K562 (cell line): ENCODE measurements around the gene DIPK1A. TPM values are rescaled to one million over a fixed set of nuclear protein-coding genes. Genes with fewer than 3 reads are reported as not detected.

Source experiments
- ARID1B ChIP-seq: fragments of 450-650 bp; IDR thresholded peaks from 2 replicates; pipeline ENCODE4 v1.6.1; 2016; ENCODE audit warnings: antibody characterized with exemption, mild to moderate bottlenecking, inconsistent platforms
- GABPB1 ChIP-seq: sonication (generic); formaldehyde crosslinking; IDR thresholded peaks from 2 replicates; pipeline ENCODE4 v1.8.0; 2022; ENCODE audit warnings: mild to moderate bottlenecking, missing genetic modification reagents
- GATA2 ChIP-seq: sonication (generic); formaldehyde crosslinking; IDR thresholded peaks from 2 replicates; pipeline ENCODE4 v1.4.0; 2020; ENCODE audit warnings: mild to moderate bottlenecking, missing genetic modification reagents
- MGA ChIP-seq: fragments of 450-650 bp; IDR thresholded peaks from 2 replicates; pipeline ENCODE4 v1.6.1; 2016; ENCODE audit warnings: mild to moderate bottlenecking, moderate library complexity
- NEUROD1 ChIP-seq: fragments of 150-350 bp; IDR thresholded peaks from 2 replicates; pipeline ENCODE4 v1.6.1; 2014; ENCODE audit warnings: borderline replicate concordance, low read length, low read depth; ENCODE audit not compliant: partially characterized antibody
- PML ChIP-seq: IDR thresholded peaks from 2 replicates; pipeline ENCODE4 v1.6.1; 2012; ENCODE audit warnings: low read length, inconsistent platforms
- SP1 ChIP-seq: sonication (generic); formaldehyde crosslinking; IDR thresholded peaks from 2 replicates; pipeline ENCODE4 v1.8.1; 2022; ENCODE audit warnings: mild to moderate bottlenecking, missing genetic modification reagents
- polyA plus RNA-seq, 8 experiments: library from polyadenylated mRNA; depleted of rRNA in 4 of 8; stranded (reverse) in 5 of 8; unstranded in 3 of 8; fragments of >200 nt; fragmentation: Nextera tagmentation in 2 of 8; fragmentation: Illumina TruSeq in 1 of 8; extraction: Ambion mirVana in 2 of 8; extraction: Trizol in 1 of 8; gene quantifications; 2 replicates each; pipeline versions ENCODE4 v1.2.1 to v1.2.3, GENCODE V29; 2011 to 2014; ENCODE audit warnings: inconsistent platforms in 1 of 8, missing spikeins in 1 of 8
- total RNA-seq, 7 experiments: library from RNA; depleted of rRNA in 6 of 7; stranded (reverse); fragments of >200 nt in 6 of 7; fragmentation: Illumina TruSeq in 2 of 7; extraction: Trizol in 2 of 7; gene quantifications; 2 replicates each; pipeline versions ENCODE4 v1.2.1 to v1.2.3, GENCODE V29; 2011 to 2021; ENCODE audit warnings: low replicate concordance in 1 of 7
- TF ChIP-seq, protein P1 (sequence below): sonication (generic); formaldehyde crosslinking; IDR thresholded peaks from 2 replicates; pipeline ENCODE4 v1.8.0; 2023; ENCODE audit warnings: missing genetic modification reagents, mild to moderate bottlenecking, borderline replicate concordance

DIPK1A gene
- total and polyA plus RNA-seq, 9 of the 15 experiments (the other 6 are each of a cell fraction or from before 2014, with no cell fraction given) = 0.54 to 2.5 (median 1.3) TPM

GRCh38 chr1:92961131-92961895, at the start of gene DIPK1A (continued):
- TF ChIP-seq MGA (no peak), PML (peak; percentile 14; the same call in 1 of the 2 replicates), NEUROD1 (no peak), ARID1B (no peak), GATA2 (CRISPR knock-in tag) (no peak), GABPB1 (no peak), SP1 (CRISPR knock-in tag) (no peak)
- TF ChIP-seq, protein P1, sequence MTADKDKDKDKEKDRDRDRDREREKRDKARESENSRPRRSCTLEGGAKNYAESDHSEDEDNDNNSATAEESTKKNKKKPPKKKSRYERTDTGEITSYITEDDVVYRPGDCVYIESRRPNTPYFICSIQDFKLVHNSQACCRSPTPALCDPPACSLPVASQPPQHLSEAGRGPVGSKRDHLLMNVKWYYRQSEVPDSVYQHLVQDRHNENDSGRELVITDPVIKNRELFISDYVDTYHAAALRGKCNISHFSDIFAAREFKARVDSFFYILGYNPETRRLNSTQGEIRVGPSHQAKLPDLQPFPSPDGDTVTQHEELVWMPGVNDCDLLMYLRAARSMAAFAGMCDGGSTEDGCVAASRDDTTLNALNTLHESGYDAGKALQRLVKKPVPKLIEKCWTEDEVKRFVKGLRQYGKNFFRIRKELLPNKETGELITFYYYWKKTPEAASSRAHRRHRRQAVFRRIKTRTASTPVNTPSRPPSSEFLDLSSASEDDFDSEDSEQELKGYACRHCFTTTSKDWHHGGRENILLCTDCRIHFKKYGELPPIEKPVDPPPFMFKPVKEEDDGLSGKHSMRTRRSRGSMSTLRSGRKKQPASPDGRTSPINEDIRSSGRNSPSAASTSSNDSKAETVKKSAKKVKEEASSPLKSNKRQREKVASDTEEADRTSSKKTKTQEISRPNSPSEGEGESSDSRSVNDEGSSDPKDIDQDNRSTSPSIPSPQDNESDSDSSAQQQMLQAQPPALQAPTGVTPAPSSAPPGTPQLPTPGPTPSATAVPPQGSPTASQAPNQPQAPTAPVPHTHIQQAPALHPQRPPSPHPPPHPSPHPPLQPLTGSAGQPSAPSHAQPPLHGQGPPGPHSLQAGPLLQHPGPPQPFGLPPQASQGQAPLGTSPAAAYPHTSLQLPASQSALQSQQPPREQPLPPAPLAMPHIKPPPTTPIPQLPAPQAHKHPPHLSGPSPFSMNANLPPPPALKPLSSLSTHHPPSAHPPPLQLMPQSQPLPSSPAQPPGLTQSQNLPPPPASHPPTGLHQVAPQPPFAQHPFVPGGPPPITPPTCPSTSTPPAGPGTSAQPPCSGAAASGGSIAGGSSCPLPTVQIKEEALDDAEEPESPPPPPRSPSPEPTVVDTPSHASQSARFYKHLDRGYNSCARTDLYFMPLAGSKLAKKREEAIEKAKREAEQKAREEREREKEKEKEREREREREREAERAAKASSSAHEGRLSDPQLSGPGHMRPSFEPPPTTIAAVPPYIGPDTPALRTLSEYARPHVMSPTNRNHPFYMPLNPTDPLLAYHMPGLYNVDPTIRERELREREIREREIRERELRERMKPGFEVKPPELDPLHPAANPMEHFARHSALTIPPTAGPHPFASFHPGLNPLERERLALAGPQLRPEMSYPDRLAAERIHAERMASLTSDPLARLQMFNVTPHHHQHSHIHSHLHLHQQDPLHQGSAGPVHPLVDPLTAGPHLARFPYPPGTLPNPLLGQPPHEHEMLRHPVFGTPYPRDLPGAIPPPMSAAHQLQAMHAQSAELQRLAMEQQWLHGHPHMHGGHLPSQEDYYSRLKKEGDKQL (CRISPR knock-in tag) = no peak
